GOT3 (cell line): ENCODE results near the gene CTNNA3.

Experiments
- DNase-seq: peaks from one replicate; lab custom pipeline; 2025; ENCODE audit warnings: mixed read lengths; lab: John Stamatoyannopoulos, UW

CTNNA3 gene

GRCh38 chr10:66811211-66811610 lies 884.8 kb downstream of the CTNNA3 start:
- no peak for DNase-seq

GRCh38 chr10:66809402-66809801 lies 886.6 kb downstream of the CTNNA3 start:
- DNase-seq = no peak

GRCh38 chr10:66805612-66806011 lies 890.4 kb downstream of the CTNNA3 start:
- no peak for DNase-seq

GRCh38 chr10:66804962-66805361 lies 891.0 kb downstream of the CTNNA3 start:
- DNase-seq = no peak

- no peak for DNase-seq
These were observed 892.8 kb downstream of the CTNNA3 start for GRCh38 chr10:66803174-66803573.

GRCh38 chr10:66799474-66799873 lies 896.5 kb downstream of the CTNNA3 start:
- no peak for DNase-seq

- DNase-seq = no peak
These were observed 900.1 kb downstream of the CTNNA3 start for GRCh38 chr10:66795866-66796265.

- no peak for DNase-seq
These were observed 903.6 kb downstream of the CTNNA3 start for GRCh38 chr10:66792441-66792840.

- no peak for DNase-seq
These were observed 907.6 kb downstream of the CTNNA3 start for GRCh38 chr10:66788178-66788987.

- DNase-seq = no peak
These were observed 909.3 kb downstream of the CTNNA3 start for GRCh38 chr10:66786709-66787108.

GRCh38 chr10:66784770-66785169 lies 911.2 kb downstream of the CTNNA3 start:
- no peak for DNase-seq

- no peak for DNase-seq
These were observed 912.7 kb downstream of the CTNNA3 start for GRCh38 chr10:66783316-66783715.

GRCh38 chr10:66782776-66783175 lies 913.2 kb downstream of the CTNNA3 start:
- DNase-seq = no peak

- DNase-seq = no peak
These were observed 913.9 kb downstream of the CTNNA3 start for GRCh38 chr10:66782144-66782543.

- no peak for DNase-seq
These were observed 915.2 kb downstream of the CTNNA3 start for GRCh38 chr10:66780796-66781195.

- DNase-seq = no peak
These were observed 917.6 kb downstream of the CTNNA3 start for GRCh38 chr10:66778351-66778750.

GRCh38 chr10:66777665-66778064 lies 918.3 kb downstream of the CTNNA3 start:
- DNase-seq = no peak

GRCh38 chr10:66773472-66773817 lies 922.5 kb downstream of the CTNNA3 start:
- no peak for DNase-seq

GRCh38 chr10:66772548-66773471 lies 923.2 kb downstream of the CTNNA3 start:
- DNase-seq = no peak

GRCh38 chr10:66767707-66768106 lies 928.3 kb downstream of the CTNNA3 start:
- no peak for DNase-seq

GRCh38 chr10:66762218-66762729 lies 933.7 kb downstream of the CTNNA3 start:
- no peak for DNase-seq

GRCh38 chr10:66760941-66761340 lies 935.1 kb downstream of the CTNNA3 start:
- no peak for DNase-seq

- no peak for DNase-seq
These were observed 940.5 kb downstream of the CTNNA3 start for GRCh38 chr10:66755474-66755873.
